HG02981 (cell line): Measurements from ENCODE around the gene BRD2.

Experiments
- ATAC-seq: cut with Tn5 transposase; IDR thresholded peaks from one replicate; pipeline ENCODE4 v1.9.1; 2021; ENCODE audit warnings: mild to moderate bottlenecking, moderate library complexity; ENCODE audit not compliant: unreplicated experiment

BRD2 gene

DNA sequence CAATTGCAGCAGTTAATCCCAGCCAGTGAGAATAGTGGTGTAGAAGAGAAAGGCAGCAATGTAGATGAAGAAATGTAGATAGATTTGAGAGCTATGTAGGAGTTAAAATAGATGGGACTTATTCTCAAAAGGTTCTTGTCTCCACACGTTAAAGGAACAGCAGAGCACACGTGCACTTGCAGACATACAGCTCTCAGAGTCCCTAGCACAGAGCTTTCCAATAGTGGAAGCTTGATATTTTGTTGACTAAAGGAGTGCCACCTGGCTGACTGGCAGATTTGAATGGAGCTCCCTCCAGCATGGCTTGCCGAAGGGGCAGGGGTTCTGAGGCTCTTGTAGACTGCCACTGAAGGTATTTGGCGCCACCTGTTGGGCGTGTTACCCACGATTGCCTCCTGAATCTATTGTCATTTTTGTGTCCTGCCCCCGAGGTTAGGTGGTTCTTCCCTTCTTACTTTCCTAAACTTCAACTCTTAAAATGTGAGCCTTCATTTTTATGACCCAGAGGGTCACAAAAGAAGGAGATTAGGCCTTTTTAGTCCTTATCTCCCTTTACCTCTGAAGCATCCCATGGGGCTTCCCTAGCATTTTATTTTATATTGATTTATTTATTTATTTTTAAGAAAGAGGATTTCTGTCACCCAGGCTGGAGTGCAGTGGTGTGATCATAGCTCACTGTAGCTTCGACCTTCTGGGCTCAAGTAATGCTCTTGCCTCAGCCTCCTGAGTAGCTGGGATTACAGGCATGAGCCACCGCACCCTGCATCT is 16.4 kb downstream of the BRD2 start:
- ATAC-seq: no peak

DNA sequence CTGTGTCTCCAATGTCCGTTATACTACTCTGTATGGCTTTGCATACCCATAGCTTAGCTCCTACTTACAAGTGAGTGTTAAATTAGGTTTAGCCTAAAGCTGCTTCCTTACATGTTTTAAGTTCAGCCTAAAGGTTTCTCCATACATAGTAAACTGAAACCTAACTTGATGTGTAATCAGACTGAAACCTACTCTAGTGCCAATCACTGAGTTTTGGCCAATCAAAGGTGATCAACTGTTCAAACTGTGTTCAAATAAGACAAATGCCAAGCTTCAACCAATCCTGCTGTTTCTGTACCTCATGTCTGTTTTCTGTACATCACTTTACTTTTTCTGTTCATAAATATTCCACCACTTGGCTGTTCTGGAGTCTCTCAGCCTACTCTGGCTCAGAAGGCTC is 21.0 kb downstream of the BRD2 start:
- no peak for ATAC-seq

DNA sequence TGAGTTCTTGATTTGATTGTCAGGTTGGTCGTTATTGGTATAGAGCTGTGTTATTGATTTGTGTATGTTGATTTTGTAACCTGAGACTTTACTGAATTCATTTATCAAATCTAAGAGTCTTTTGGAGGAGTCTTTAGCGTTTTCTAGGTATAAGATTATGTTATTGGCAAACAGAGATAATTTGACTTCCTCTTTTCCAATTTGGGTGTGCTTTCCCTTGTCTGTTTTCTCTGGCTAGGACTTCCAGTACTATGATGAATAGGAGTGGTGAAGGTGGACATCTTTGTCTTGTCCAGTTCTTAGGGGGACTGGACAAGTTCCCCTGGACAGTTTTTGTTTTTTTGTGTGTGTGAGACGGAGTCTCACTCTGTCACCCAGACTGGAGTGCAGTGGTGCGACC is 23.6 kb downstream of the BRD2 start:
- no peak for ATAC-seq

DNA sequence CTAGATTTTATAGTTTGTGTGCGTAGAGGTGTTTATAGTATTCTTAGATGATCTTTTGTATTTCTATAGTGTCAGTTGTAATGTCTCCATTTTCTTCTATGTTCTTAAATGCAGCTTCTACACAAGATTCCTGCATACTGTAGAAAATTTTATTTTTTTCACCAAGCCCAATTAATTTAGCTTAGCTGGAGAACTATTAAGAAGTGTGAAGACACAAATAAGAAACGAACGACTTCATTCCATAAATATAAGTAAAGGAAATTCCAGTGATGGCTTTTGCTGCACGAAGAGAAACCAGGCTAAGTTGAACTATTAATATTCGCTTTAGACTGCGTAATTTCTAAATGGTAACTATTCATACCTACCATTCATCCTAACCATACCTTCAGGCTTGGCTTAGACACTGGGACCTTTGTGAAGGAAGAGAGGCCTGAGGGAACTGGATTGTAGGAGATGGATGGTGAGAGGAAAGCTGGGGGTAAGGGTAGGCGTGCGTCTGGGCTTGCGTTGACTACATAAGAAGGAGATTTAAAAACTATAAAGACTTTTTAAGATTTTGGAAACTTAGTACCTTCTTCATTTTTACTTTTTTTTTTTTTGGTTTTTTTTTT is 25.1 kb downstream of the BRD2 start:
- ATAC-seq: no peak

DNA sequence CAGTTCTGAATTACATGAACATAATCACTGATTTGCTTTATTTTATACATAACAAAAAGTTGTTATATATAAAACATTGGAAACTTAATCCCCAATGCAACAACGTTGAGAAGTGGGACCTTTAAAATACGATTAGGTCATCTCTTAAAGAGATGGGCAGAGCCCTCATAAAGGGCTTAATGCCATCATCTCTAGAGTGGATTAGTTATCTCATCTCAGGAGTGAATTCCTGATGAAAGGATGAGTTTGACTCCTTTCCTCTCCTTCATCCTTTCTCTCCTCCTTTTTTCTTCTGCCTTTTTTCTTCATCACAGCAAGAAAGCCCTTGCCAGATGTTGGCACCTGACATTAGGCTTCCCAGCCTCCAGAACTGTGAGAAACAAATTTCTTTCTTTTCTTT is 27.1 kb downstream of the BRD2 start:
- no peak for ATAC-seq

DNA sequence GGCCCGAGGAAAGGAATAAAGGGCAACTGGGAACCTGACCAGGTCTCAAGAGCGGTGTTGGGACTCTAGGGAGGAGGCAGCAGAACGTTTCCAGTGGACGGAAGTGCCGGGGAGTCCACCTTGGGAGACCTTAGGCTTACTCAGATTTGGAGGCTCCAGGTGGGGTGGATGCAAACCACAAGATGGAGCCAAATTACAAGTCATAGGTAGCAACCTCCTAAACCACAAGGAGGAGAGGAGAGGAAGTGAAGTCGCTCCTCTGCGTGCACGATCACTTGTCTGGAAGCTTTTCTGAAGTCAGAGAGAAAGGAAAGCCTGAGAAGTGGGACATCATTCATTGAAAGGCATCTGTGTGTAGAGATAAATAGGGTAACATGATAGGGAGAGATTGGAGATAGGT is 31.7 kb downstream of the BRD2 start:
- no peak for ATAC-seq

DNA sequence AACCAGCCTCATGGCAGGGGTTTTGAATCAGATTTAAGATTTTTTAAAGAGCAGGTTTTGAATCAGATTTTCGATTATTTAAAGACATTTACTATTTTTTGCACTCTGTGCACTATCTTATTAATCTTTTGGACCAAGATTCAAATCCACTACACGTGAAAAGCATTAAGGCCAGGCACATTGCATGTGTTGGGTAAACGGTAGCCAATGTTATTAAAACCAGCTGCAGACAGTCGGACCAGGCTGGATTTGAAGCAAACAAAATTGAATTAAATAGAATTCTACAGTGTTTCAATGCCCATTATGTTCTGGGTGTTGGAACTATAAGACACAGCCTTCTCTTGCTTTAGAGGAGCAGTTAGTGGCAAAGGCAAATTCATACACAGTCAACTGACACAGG is 33.3 kb downstream of the BRD2 start:
- no peak for ATAC-seq

DNA sequence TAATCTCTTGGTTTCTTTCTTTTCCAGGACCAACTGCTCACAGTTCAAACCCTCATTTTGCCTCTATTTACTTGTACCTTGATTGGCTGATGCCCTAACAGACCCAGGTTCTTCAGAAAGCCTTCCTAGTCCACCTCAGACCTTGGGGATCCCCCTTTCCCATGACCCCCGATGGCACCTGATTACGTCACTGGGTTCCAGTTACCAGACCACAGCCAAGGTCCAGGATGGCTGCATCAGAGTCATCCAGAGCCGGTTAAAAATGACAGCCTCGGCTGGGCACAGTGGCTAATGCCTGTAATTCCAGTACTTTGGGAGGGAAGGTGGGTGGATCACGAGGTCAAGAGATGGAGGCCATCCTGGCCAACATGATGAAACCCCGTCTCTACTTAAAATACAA is 36.5 kb downstream of the BRD2 start:
- ATAC-seq: no peak

DNA sequence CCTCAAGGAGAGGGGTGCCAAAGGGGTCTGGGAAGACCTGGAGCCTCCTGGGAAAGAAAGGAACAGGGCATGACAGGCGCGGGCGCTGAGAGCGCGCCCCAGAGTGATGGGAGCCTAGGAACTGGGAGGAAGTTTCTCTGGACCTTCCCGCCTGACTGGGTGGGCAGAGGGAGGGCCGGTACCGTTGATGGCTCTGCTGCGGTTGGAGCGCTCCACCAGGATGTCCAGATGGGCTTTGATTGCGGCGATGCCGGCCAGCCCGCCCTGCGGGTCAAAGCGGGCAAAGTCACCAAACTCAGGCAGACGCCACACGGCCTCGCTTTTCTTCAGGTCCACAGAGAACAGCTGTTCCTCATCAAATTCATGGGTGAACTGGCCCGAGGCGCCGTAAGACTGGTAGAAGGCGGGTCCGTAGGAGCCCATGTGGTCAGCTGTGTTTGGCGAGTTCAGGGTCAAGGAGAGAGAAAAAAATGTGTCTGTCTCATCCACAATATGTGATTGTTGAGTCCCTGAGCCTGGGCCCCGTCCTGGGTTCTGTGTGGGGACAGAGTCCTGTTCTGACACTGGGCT is 39.5 kb downstream of the BRD2 start:
- ATAC-seq: no peak

DNA sequence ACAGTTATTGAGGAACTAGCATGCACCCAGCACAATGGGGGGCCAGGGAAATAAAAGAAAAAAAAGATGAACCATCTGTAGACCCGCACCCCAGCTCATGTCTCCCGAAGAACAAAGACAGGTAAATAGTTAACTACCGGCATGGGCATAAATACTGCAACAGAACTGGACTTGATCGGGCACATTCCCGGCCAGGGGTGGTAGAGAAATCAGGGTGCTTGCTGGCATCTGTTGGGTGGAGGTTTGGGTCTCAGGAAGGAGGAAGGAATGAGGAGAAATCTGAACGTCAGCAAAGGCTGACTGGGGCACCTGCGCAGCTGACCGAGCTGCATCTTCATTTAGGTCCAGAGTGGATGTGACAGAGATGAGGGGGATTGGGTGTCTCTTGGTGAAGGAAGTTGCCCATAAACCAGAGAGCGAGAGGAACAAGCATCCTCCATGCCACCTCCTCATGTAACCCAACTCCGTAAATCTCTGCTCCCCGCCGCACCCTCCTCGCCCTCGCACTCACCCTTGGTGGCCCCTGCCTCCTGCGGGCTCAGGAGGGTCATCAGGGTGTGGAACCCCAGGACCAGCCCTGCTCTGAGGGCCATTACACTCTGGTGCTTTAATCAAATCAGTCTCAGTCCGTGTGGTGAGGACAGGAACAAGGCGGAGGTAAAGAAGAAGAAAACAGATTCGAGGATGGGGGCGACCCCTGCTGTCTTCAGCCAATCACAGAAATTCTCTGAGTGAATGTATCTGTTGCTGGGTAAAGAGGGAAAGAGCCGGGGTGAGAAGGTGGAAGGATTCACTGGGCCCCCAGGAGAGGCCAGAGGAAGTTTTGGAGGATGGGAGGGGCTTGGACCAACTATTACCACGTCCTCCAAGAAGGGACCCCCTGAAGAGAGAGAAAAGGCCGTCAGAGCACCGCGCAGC is 40.8 kb downstream of the BRD2 start, which contains the start of gene HLA-DOA:
Gene HLA-DOA, minus strand, starts transcription at position 648 of the 918 bp plus-strand sequence.
- peak; percentile 92 for ATAC-seq

DNA sequence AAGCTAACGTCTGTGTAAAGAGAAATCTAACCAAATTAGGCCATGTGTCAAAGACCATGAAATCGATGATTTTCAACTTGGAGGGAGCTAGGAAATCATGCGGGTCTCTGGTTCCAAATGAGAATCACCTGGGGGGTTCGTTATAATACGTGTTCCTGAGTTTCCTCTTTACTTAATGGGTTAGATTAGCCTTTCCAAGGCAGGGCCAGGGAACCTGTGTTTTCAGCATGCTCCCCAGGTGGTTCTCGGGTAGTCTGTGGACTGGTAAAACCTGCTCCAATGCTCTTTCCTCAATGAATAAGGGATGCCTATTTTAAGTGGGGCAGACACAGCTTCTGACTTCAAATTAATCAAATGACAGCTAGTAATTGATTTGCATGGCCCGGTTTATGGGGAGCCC is 42.0 kb downstream of the BRD2 start:
- ATAC-seq: no peak

DNA sequence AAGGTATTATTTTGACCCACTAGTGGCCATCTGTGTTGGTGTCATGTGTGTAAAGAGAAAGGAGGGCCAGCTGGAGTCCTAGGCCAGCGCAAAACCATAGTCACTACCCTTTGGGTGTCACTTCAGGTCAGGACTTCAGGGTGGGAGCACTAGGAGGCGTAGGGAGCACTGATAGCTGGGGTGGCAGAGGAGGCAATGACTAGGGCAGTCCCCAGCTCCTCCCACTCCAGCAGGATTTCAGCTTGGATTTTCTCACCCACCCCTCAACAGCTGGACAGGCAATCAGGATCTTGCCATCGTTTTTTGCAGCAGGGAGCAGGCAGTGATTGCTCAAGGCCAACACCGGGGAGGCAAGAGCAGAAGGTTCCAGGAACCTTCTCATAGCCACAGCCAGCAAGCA is 45.2 kb downstream of the BRD2 start:
- ATAC-seq: no peak

DNA sequence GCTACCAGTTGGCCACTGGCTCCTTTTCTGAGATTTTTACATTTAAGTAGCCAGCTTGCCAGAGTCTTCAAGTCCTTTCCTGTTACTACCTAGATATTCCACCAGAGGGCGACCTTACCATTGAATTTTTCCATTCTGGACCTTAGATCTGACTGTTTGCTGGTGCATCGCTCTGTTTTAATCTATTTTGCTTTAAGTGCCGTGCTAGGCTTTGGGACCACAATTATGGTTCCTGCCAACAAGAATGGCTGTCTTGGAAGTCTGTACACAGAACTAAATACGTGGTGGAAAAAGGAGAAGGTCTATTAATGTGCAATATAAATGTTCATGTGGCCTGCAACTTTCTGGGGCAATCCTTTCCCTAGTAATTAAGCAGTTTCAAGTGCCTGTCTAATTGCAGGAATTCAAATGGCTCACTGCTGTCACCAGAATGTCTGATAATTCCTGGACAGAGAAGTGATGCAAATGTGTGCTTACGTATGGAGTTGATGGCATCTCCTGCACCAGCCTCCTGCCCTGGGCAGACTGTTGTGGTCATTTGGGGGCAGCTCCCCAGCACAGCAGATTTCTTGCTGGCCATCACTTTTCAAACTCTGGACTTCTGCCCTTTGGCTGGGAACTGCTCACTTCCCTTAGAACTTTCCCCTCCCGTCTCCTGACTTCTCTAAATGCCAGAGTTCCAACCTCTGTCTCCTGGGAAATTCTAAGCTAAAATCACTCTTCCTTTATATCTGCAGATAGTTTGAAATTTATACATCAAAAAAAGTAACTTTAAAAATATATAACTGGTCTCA is 46.6 kb downstream of the BRD2 start:
- no peak for ATAC-seq

DNA sequence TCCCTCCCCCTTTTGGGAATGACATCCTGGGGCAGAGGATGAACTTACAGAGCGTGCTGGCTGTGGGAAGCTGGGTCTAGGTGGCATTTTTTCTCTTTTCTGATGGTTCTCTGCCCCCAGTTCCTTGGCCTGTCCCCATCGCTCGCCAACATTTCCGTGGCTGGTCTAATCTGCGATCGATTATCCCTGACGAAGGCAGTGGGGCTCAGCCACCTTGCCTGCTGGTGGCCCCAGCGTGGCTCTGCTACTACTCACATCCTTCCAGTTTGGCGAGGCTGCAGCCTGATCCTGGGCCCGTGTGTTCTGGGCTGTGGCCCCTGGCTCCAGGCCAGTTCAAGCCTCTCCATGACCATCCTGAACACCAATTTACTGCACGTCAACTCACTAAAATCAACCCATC is 47.4 kb downstream of the BRD2 start:
- no peak for ATAC-seq

DNA sequence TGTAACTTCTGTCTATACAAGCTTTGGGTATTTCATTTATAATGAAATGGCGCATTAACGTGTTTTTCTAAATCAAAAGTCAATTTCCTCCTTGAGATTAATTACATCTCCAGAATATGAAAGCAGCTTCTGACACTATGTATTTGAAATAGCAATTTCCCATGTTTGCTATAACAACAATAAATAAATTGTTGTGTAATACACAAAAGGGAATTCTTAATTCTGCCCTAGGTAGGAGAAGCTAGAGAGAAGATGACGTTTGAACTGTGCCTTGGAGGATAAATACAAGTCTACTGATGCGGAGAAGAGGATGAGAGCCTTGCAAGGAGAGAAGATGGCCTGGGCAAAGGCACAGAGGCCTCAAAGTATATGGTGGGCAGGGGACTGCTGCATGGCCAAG is 48.6 kb downstream of the BRD2 start:
- no peak for ATAC-seq

DNA sequence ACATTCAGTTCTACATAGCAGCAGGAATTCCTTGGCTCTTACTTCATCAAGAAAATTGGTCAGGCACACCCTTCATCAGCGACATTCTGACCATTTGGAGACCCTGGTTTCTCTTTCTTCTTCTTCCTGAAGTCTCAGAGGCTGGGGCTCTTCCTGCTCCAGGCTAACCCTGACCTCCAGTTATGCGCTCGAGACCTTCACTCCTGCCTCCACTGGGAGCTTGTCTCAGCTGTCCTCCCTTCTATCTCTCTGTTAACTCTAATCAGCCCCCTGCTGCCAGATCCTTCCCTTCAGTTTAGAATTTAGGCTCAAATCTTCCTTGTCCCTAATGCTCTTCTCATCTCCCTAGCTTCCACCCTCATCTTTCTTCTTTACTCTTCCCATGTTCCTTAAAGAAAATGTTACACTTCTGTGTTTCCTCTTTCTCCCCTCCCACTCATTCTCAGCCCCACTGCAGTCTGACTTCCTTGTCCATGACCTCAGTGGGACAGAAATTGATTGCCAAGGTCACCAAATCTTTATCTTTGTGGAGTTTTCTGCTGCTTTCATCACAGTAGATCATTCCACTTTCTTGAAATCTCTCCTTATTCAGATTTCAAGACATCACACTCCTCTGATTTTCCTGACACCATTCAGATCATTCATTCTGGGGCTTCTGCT is 49.4 kb downstream of the BRD2 start:
- ATAC-seq: no peak

DNA sequence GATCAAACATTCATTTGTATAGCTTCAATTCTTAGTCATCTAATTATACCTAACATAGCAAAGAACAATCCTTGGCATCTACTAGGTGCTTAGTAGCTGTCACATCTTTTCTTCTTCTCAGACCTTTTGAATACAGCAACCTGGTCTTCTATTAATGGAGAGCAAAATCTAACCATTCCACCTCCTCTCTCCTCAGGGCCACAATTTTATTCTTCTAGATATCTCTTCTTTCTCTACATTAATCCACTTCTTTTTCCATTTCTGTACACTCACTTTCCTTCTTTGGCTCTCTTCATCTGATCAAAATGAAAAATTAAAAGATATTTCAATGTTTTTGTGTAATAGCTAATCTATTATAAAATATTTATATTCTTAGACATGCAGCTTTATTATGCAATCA is 50.0 kb downstream of the BRD2 start:
- ATAC-seq: no peak

DNA sequence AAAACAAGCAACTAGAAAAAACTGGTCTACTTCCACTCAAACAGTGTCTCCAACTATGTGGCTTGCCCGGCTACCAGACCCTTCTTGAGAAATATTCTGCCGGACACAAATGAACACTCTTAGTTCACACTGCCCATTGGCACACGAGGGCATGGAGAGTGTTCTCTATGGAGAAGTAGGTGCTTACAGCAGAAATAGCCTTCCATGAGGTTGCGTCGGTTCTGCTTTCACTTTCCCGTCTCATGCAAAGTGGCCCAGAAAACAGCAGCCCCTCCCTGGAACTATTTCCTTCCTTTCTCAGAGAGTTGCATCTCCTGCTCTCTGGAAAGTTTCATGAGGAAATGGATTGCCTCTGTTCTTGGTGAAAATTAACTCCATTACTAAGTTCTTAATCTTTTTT is 50.5 kb downstream of the BRD2 start:
- peak; percentile 68 for ATAC-seq

DNA sequence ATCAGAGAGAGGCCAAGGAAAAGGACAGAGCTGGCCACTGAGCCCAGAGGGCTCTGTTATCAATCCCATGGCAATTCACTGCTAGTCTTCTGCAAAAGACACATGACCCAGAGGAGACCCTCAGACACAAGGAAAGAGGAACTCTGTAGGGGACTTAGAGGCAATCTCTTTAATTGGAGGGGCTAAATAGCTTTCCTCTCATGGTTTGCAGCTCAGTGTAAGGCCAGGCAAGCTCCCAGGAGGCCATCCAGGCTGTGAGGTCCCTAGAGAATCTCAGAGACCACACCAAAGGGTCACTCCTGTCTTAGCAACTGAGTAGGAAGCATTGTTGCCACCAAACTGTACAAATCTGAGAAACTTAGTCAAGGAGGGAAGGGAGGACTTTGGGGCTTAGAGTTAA is 51.0 kb downstream of the BRD2 start:
- ATAC-seq: no peak

DNA sequence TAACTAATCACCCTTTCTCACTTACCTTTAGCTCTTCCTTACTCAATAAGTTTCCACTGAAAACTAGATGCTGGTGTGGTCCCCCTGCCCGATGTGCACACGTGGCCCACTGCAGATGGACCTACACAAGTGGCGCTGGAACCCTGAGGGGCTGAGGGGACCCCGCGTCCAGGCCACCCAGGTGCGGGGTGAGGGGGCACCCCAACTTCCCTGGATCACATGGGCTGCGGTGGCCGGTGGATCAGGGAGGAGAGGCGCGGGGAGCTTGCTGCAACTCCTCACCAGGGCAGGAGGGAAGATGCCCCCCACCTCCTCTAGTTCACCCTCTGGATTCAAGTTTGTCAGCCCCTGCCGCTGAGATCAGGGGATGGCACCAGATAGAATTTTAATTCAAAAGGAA is 53.5 kb downstream of the BRD2 start:
- no peak for ATAC-seq
